Stimulated activated CD4-positive, alpha-beta T cell treated with anti-CD3 and anti-CD28 coated beads, TNF-alpha, amount 100 ng/mL, for 4 hours (primary cell): ENCODE results near the gene PLXNC1.

Source experiments
- DNase-seq, 3 experiments: peaks; one replicate each; pipeline ENCODE4 v3.0.0-alpha.2; 2020; ENCODE audit warnings: low read depth in 3 of 3

Gene PLXNC1

DNA sequence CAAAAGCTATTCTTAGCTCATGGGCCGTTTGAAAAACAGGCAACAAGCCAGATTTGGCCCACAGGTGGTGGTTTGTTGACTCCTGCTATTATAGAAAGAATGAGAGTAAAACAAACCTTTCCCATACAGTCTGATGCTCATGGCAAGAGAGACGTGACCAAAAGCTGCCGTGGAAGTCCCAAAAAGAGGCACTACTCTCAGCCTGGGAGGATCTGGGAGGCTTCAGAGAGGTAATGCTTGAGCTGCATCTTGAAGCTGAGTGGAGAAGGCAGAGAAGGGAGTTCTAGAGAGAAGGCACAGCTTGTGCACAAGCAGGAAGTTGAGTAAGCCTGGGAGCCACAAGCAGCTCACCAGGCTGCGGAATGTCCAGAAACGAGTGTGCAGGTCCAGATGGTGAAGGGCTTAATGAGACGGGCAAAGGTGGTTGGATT, 9.6 kb downstream of the PLXNC1 start:
- no peak for DNase-seq

DNA sequence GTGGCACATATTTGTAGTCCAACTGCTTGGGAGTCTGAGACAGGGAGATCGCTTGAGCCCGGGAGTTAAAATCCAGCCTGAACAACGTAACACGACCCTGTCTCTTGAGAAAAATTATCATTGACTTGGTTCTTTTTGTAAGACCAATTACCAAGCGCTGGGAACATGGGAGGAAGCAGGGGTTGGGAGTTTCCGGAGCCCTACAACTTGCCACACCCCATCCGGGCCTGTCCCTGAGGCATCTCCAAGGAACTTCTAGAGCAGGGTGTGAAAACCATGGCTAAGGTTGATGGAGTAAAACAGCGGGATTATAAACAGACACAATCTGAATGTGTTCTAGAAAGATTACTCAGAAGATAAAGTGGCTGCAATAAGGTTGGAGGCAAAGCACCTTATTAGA, 10.3 kb downstream of the PLXNC1 start:
- no peak for DNase-seq

DNA sequence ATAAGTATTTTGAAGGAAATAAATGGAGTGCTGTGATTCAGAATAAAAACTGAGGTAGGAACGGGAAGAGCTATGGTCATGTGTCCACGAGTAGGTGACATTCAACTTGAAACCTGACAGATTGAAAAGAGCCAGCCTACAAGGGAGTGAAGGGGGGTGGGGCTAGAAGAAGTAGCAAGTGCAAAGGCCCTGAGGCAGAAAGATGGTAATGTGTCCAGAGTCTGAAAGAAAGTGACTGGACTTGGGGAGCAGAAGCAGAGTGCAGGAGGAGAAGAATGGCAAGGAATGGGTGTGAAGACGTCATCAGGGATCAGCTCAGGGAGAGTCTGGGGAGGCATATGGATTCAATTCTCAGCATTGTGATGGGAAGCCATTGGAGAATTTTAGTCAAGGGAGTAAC, 13.7 kb downstream of the PLXNC1 start:
- no peak for DNase-seq

DNA sequence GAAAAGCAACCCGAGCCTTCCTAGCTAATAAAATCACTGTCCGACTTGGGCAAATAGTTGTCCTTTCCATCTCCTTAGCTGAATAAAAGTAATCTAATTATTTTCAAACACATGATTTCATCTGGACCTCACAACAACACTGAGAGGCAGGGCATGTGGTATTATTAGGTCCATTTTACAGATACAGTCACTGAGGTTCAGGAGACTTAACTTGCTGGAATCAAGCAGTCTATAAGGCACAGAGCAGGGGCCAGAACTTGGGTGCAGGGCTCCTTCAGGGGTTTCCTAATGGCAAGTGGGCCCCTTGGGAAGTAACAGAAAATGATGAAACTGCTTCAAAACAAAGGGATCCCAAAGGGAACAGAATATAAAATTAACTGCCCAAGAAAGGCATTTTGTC, 15.5 kb downstream of the PLXNC1 start:
- DNase-seq: no peak

DNA sequence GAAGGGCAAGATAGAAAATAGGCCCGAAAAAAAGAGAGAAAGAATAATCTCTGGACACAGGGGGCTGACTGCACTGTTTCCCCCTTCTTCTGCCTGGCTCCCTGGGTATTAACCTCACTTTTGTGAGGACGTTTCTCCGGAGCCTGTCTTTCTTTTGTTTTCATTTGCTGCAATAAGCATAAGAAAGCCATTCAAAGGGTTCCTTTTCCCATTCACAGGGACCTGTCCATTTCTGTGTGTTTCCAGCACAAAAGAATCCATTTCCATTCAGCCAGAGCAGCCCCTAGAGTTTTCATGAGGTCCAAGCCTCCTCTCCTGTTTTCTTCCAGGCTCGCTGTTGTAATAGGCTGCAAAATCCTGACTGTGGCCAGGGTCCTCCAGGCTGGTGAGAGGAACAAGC, 16.8 kb downstream of the PLXNC1 start:
- DNase-seq: no peak

DNA sequence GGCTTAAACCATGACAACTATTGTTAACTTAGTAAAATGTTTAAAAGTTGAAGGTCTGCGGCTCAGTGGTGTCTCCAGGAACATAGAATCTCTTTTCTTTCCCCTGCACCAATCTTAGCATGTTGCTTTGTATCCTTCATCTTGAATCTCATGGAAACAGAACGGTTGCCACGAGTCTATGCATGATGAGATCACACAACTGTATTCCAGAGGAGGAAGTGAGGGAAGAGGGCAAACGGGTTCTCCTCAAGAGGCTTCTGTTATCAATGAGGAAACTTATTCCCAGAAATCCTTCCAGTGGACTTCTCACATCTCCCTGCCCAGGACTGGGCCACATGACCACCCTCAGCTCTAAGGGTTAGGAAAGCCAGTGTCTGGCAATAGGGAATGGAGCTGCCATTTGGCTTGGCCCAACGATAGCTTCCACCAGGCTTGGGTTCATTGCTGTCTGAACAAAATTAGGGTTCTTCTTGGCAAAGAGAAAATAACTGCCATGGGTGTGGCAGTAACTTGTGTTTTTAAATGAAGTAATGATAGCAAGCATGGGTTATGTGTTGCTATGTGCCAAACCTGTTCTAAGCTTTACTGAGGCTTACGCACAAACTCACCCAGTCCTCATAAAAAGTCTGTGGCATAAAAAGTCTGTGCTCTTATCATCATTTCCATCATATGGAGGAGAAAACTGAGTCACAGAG, 17.4 kb downstream of the PLXNC1 start:
- DNase-seq: no peak

DNA sequence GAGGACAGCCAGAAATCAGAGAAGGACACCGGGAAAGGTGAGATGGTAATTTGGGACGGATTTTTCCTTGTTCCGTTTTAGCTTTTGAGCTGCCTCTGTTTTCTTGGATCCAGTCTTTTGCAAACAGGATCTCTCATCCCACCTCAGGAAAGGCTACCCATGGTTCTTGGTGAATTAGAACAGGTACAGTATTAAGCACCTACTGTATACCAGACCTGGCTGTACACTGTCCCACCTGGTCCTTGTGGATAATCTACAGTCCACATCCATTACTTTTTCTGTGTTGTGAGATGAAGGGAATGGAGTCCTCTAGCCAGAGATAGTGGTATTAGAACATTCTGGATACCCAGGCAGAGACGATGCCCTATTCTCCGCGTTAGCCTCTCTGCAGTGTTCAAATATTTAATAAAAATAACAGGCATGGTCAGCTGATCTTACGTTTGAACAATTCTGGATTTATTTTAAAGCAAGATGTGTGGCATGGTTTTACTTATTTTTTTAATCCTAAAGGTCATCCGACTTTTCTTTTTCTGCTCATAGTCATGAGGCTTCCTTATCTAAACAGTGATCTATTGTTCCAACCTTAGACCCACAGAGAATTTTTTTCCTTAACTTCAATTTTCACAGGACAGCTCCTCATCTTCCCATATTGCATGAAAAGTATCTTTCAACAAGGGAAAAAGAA, 18.8 kb downstream of the PLXNC1 start:
- DNase-seq: no peak

DNA sequence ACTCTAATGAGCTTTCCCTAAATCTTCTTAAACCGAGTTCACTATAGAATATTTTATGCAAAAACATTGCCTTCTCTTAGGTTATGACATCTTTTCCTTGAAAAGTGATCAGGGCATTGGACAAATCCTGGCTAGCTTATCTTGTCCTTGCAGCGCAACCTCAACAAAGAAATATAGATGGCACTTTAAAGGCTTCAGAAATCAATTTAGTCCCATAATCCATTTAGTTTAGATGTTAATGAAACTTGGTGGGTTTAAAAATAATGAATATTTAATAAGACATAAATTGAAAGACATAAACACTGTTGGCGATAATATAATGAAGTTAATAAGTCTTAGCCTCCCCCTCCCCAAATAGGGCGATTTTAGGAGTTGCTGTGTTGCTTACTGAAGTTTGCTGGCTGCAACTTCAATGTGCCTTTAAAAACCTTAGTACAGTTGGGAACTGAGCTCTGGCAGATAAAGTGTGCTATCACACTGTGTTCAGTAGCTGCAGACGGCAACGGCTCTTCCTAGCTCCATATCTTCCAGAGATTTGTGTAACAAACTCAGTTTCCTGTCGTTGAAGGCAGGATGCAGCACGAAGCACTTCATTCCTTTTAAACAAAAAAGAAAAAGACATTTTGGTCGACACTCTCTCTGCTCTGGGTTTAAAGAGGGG, 19.5 kb downstream of the PLXNC1 start:
- DNase-seq: no peak

DNA sequence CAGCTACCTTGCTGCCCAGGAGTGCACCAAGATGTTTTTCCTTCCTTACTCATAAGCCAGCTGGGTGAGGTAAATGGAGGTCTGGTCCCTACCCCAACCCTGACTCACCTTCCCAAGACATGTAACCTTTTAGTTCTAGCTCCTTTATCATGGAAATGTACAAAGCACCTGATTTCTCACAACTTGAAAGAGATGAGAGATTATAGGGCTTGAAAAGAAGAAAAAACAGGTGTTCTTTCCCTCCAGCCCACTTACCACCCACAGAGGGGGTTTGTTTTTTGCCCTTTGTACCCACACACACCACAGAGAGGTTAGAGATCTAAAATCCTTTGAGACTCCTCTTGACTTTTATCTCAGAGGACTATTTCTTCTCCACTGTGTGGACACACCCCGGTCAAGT, 21.1 kb downstream of the PLXNC1 start:
- peak in 1 of 3 experiments; percentile 3 for DNase-seq

DNA sequence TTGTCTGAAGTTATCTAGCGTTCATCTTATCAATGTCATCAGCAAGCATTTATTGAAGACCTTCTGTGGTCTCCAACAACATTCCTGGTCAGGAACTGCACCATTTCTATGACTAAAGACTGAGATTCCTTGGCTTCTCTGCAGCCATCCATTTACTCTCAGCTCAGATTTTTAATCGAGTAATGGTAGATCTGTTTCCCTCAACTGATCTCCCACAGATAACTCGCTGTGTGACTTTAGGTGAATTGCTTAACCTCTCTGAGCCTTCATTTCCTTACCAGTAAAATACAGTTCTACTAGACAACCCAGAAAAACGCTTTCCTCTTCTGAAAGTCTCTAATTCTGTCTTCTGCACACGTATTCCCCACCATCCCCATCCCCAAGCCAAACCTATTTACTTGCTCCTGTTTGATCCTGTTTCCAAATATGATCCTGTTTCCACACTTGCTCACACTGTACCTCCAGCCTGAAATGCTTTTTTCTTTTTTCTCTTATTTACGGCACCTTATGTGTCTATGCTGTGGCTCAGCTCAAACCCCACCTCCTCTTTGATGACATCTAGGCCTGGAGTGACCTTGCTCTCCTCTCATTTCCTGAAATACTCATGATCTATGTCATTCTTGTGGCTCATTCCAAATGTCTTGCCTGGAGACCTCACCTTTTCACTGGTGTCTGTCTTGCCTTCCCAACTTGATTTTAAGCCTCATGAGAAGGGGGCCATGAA, 21.8 kb downstream of the PLXNC1 start:
- DNase-seq: no peak

DNA sequence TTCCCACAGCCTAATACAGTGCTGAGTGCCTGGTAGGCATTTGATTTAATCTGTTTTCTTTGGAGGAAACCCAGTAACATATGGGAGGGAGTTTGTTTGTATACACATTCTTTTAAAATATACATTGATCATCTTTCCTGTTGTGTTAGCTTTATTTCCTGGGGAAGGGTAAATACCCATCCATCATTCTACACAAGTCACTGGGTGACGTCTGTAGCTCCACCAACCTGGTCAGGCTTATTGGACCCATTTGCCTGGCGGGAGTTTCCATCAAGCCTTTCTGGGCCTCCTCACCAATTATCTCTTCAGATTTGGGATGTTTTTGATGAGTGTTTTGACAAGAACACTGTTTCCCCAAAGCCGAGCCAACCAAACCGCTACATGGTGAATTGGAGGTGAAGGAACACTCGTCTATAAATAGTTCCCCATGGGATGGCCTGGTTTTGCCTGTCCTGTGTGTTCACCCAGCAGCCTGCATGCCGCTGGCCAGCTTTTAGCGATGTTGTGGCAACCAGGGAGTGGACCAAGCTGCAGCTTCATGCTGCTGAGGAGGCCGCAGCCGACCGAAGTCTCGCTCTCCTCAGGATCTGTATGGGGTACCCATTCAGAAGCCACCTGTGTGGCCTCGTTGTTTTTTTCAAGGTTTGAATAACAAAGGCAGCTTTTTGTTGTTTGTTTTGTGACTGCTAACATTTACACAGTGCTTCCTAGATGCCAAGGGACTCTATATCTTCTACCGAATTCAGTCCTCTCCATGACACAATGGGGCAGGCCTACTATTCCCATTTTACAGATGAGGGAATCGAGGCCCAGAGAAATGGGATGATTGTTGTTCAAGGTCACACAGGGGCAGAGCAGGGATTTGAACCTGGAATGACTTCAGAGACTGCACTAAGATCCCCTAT, 22.6 kb downstream of the PLXNC1 start:
- DNase-seq: no peak

DNA sequence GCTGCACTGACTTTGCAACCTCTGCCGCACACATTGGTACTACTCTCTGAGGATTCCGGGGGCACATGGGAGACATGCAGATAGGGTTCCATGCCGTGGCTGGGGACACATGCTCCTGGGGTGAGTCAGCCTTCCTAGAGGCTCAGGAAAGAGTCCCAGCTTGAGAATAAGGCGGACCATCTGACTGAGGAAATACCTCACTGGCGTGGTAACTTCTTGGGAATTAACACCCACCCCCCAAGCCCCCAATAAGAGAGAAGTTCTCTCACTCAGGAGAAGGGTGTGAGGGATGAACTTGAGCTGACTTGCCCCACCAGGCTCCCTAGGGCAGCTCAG, 23.2 kb downstream of the PLXNC1 start:
- DNase-seq: no peak

DNA sequence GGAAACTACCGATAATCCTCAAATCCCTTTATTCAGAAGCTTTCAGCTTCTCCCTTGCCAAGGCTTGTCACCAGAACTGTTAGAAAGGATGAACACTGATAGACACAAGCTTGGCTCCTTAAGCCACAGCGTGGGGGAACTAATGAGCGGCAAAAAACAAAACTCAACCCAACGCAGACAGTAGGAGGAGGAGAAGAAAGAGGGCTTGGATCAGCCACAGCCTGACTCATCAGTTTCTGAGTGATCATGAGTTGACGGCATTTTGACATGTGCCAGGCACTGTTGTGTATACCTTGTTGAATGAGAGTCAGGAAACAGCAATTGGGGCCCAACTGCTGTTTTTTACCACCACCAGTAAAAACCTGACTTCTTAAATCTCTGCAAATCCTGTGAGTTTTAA, 23.7 kb downstream of the PLXNC1 start:
- DNase-seq: peak in 1 of 3 experiments; percentile 5

DNA sequence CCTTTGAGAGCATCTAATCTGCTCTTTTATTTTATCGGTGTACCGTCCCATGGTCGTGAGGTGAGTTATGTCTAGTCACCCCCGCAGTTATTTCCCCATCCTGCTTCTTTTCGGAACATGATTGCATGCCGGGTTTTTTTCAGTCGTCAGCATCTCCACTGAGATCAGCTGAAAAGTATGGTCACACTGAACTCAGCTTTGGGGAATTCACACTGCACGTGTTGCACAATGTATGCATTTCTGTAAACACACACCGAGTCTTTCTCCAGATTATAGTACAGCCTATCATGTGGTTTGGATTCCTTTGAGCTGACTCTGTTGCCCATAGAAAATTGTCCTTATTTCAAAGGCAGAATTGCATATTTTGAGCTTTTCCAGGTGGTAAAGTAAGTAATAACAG, 24.6 kb downstream of the PLXNC1 start:
- no peak for DNase-seq

DNA sequence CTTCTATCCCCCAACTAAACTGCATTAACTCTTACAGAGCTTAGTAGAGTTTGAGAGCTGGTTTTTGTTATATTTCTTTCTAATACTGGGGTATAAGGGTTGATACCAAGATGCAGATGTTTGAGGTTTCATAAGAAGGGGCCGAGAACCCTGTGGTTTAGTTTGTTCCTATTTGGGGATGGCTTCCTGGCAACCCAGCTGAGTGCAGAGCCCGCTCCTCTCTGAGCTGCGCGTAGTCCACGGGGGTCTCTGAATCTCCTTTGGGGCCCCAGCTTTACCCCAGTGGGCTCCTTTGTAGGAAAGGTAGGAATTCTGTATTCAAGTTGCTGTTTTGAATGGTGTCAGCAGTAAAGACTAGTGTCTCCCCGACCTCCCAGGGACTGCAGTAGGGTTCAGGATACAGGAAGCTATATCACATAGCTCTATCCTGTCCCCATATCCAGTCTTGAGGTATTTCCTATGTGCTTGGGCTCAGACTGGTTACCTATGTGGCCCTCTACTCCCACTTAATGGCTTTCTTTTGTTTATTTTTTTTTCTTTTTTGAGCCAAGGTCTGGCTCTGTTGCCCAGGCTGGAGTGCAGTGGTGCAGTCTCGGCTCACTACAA, 25.4 kb downstream of the PLXNC1 start:
- DNase-seq: no peak

DNA sequence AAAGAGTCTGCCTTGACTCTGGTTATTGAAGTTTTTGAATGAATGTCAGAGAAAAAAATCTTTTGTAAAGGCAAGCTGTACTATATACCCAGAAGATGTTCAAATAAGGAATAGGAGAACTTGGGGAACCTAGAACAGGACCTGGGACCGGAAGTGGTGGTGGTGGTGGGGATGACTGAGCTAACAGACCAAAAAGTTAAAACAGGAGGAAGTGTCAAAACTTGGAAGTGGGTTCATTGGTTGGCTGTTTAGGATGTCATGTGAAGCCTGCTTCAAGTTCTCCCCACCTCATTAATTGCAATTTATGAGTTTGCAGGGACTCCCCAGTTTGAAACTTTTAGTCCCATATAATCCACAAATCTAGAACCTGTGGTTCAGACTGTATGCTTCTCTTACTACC, 26.2 kb downstream of the PLXNC1 start:
- no peak for DNase-seq

DNA sequence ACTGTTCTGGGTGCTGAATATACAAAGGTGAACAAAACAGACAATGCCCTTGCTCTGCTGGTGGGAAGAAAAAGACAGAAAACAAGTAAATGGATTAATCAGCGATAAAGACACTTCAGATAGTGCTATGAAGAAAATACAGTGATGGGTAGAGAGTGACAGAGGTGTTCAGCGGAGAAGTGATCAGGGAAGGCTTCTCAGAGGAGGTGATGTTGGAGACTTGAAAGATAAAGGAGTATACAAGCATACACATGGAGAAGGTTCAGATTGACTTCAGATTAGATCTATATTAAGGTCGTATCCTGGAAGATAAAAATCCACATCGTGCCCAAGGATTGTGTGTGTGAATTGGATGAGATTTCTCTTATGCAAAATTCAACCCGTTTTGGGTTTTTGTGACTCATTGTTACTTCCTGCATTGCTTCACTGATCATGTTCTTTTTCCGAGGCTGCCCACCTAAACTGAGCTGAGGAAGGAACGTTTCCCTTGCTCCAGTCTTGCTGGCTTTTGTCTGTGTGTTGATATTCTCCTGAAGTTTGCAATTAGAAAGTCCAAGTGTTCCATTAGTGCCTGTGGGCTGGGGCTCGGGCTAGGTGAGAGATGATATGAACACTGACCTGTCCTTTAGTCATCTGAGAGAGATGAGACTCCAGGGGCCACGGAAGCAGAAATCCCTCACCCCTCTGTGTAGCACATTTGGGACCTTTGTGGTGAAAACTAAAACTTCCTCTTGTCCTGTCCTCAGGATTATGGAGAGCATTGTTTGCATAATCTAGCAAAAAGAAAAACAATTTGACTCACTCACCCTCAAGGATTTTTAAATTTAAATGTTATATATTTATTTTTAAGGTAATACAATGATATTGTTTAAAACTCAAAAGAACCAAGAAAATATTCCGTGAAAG, 27.6 kb downstream of the PLXNC1 start:
- DNase-seq: no peak

DNA sequence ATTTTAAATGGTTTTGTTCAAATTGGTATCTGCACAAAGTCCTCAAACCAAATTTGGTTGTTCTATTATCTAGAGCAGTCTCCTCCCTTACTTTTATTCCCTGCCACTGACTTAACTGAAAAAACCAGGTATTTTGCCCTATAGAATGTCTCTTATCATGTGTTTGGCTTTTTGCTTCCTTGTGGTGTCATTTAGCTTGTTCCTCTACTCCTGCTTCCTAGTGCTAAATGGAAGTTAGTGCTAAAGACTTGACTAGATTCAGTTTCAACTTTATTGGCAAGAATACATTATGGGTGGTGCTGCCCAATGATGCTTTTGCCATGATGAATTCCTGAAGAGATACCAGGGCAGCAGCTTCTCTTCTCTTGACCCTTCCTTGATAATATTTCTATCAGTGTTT, 29.7 kb downstream of the PLXNC1 start:
- DNase-seq: no peak

DNA sequence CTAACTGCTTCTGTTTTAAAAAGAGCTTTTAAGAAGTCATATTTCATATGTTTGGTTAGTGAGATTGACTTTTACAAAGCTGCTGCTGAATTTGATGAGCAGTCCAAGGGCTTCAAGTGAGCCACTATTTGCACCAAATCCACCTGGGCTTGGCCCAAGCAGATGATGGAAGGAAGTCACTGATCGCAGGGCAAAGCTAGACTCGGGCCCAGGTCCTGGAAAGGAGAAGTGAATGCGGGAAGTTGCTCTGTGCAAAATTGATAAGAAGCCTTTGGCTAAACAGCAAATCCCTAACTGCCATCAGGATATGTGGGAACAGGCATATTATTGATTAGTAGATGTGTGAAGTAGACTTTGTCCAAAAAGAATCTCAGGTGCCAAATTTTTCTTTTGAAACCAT, 30.5 kb downstream of the PLXNC1 start:
- DNase-seq: no peak

DNA sequence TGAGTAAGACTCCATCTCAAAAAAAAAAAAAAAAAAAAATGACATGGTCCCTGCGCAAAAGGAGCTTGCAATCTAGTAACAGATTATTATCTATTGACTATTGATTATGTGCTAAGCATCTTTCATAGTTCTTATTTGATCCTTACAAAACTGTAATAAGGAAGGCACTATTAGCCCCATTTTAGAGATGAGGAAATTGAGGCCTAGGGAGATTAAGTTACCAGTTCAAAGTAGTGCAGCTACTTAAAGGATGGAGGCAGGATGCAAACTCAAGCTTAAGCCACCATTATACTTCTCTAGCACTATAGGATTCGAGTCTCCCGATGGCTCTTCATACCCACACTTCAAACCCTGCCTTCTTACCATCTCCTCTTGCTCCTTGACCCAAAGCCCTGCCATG, 31.3 kb downstream of the PLXNC1 start:
- DNase-seq: no peak
